ENCODE data around the gene EEF1AKMT3.

EEF1AKMT3 gene

GRCh38 chr12:57811028-57811755 is 38.8 kb downstream of the EEF1AKMT3 start:
- Histone ChIP-seq H3K4me3 (ENCODE audit: low read depth in 1 of 2, low read length in 2 of 2) (no peak overlapping the region), H3K27me3 (ENCODE audit: insufficient read depth, low read length, poor library complexity) (no peaks in the 10 kb centered on the region), H3K4me1 (ENCODE audit: insufficient read depth, low read length) (no peaks in the 10 kb centered on the region), H3K79me2 (ENCODE audit: insufficient read depth, low read length) (no peaks in the 10 kb centered on the region), H4K20me1 (ENCODE audit: insufficient read depth, low read length) (no peaks in the 10 kb centered on the region), H3K36me3 (ENCODE audit: insufficient read depth, low read length) (peaks cover 5% of the 10 kb centered on the region; the same call in 1 of the 2 replicates), H3K4me2 (ENCODE audit: insufficient read depth, low read length) (no peak overlapping the region), H3K9me3 (ENCODE audit: insufficient read depth, low read length, severe bottlenecking) (no peaks in the 10 kb centered on the region), H2AFZ (ENCODE audit: low read depth, low read length) (no peak overlapping the region), H3K9ac (ENCODE audit: low read depth, low read length) (no peak overlapping the region), H3K27ac (ENCODE audit: low read length) (no peak overlapping the region)
- no peak for ATAC-seq (ENCODE audit: insufficient read depth, low read depth)
- no peak for DNase-seq
- TF ChIP-seq EZH2 (IDR thresholded peaks at IDR 0.05; ENCODE audit: borderline replicate concordance, low read depth, low read length, severe bottlenecking) (no peak), CTCF (IDR thresholded peaks at IDR 0.05; ENCODE audit: borderline replicate concordance, extremely low read depth, low read length, poor library complexity, severe bottlenecking) (no peak)

GRCh38 chr12:57813111-57813970 is 40.9 kb downstream of the EEF1AKMT3 start:
- no peaks in the 10 kb centered on the region for H3K27me3 ChIP-seq (ENCODE audit: insufficient read depth, low read length, poor library complexity)
- H2AFZ ChIP-seq (ENCODE audit: low read depth, low read length): no peak overlapping the region
- no peaks in the 10 kb centered on the region for H4K20me1 ChIP-seq (ENCODE audit: insufficient read depth, low read length)
- no peaks in the 10 kb centered on the region for H3K79me2 ChIP-seq (ENCODE audit: insufficient read depth, low read length)
- no peak overlapping the region for H3K27ac ChIP-seq (ENCODE audit: low read length)
- TF ChIP-seq CTCF (IDR thresholded peaks at IDR 0.05; ENCODE audit: borderline replicate concordance, extremely low read depth, low read length, poor library complexity, severe bottlenecking) (no peak), EZH2 (IDR thresholded peaks at IDR 0.05; ENCODE audit: borderline replicate concordance, low read depth, low read length, severe bottlenecking) (no peak)
- H3K36me3 ChIP-seq (ENCODE audit: insufficient read depth, low read length): no peaks in the 10 kb centered on the region
- H3K9ac ChIP-seq (ENCODE audit: low read depth, low read length): no peak overlapping the region
- no peaks in the 10 kb centered on the region for H3K9me3 ChIP-seq (ENCODE audit: insufficient read depth, low read length, severe bottlenecking)
- H3K4me3 ChIP-seq (ENCODE audit: low read depth in 1 of 2, low read length in 2 of 2): no peak overlapping the region
- ATAC-seq (ENCODE audit: insufficient read depth, low read depth) (no peak), DNase-seq (no peak)
- no peaks in the 10 kb centered on the region for H3K4me1 ChIP-seq (ENCODE audit: insufficient read depth, low read length)
- H3K4me2 ChIP-seq (ENCODE audit: insufficient read depth, low read length): no peak overlapping the region

GRCh38 chr12:57813971-57814772 is 41.8 kb downstream of the EEF1AKMT3 start:
- no peak overlapping the region for H3K27ac ChIP-seq (ENCODE audit: low read length)
- no peak overlapping the region for H2AFZ ChIP-seq (ENCODE audit: low read depth, low read length)
- H3K79me2 ChIP-seq (ENCODE audit: insufficient read depth, low read length): no peaks in the 10 kb centered on the region
- DNase-seq (no peak), ATAC-seq (ENCODE audit: insufficient read depth, low read depth) (no peak; the same call in 2 of the 3 replicates)
- no peaks in the 10 kb centered on the region for H3K27me3 ChIP-seq (ENCODE audit: insufficient read depth, low read length, poor library complexity)
- H3K4me1 ChIP-seq (ENCODE audit: insufficient read depth, low read length): no peaks in the 10 kb centered on the region
- H3K9me3 ChIP-seq (ENCODE audit: insufficient read depth, low read length, severe bottlenecking): no peaks in the 10 kb centered on the region
- H3K9ac ChIP-seq (ENCODE audit: low read depth, low read length): no peak overlapping the region
- H3K4me2 ChIP-seq (ENCODE audit: insufficient read depth, low read length): no peak overlapping the region
- TF ChIP-seq CTCF (IDR thresholded peaks at IDR 0.05; ENCODE audit: borderline replicate concordance, extremely low read depth, low read length, poor library complexity, severe bottlenecking) (no peak), EZH2 (IDR thresholded peaks at IDR 0.05; ENCODE audit: borderline replicate concordance, low read depth, low read length, severe bottlenecking) (no peak)
- no peaks in the 10 kb centered on the region for H3K36me3 ChIP-seq (ENCODE audit: insufficient read depth, low read length)
- H4K20me1 ChIP-seq (ENCODE audit: insufficient read depth, low read length): no peaks in the 10 kb centered on the region
- H3K4me3 ChIP-seq (ENCODE audit: low read depth in 1 of 2, low read length in 2 of 2): no peak overlapping the region

Data from DND-41 (cell line).